Kidney (tissue), 14 donors: ENCODE measurements around the gene NMRK1. TPM values are rescaled to one million over a fixed set of nuclear protein-coding genes. Genes with fewer than 3 reads are reported as not detected.

Experiments
- DNase-seq, 5 donors: peaks; one replicate each; pipeline ENCODE4 v3.0.0-alpha.2; 2013 to 2020
- FAIRE-seq: peaks from 2 replicates; lab custom pipeline; 2012; peaks lifted over from hg19 to GRCh38; lab: Jason Lieb, UNC
- H3K27ac ChIP-seq, 2 donors: one replicate each; pipeline ENCODE4 v1.7.0; 2013; ENCODE audit warnings: low read depth in 2 of 2, low read length in 2 of 2, inconsistent platforms in 1 of 2
- H3K27me3 ChIP-seq: one replicate; pipeline ENCODE4 v1.7.1; 2013; ENCODE audit warnings: low read length, inconsistent platforms; ENCODE audit not compliant: control insufficient read depth, insufficient read depth
- H3K36me3 ChIP-seq, 3 donors: one replicate each; pipeline versions ENCODE4 v1.7.0 to v1.7.1; 2013; ENCODE audit warnings: low read length in 3 of 3, control low read depth in 1 of 3, inconsistent platforms in 1 of 3; ENCODE audit not compliant: insufficient read depth in 3 of 3, control insufficient read depth in 2 of 3
- H3K4me1 ChIP-seq, 3 donors: one replicate each; pipeline versions ENCODE4 v1.7.0 to v1.7.1; 2013; ENCODE audit warnings: low read length in 3 of 3, inconsistent platforms in 1 of 3, low read depth in 1 of 3; ENCODE audit not compliant: control insufficient read depth in 2 of 3, insufficient read depth in 2 of 3
- H3K4me3 ChIP-seq, 3 donors: one replicate each; pipeline versions ENCODE4 v1.7.0 to v1.8.1; 2013; ENCODE audit warnings: low read length in 3 of 3, control low read depth in 1 of 3, inconsistent platforms in 1 of 3
- H3K9ac ChIP-seq, 3 donors: one replicate each; pipeline versions ENCODE4 v1.7.0 to v1.7.1; 2013; ENCODE audit warnings: low read length in 3 of 3, control low read depth in 1 of 3, inconsistent platforms in 1 of 3
- H3K9me3 ChIP-seq, 3 donors: one replicate each; pipeline versions ENCODE4 v1.7.0 to v1.7.1; 2013; ENCODE audit warnings: low read length in 3 of 3, control low read depth in 1 of 3, inconsistent platforms in 1 of 3; ENCODE audit not compliant: control insufficient read depth in 2 of 3, insufficient read depth in 1 of 3
- CTCF ChIP-seq: IDR thresholded peaks from 3 replicates; pipeline ENCODE4 v1.5.1; 2012; ENCODE audit warnings: mild to moderate bottlenecking, moderate library complexity, borderline replicate concordance; ENCODE audit not compliant: insufficient read depth; ENCODE audit errors: extremely low read depth
- intact Hi-C: fragments of 100-400 bp; cut with DNase I; formaldehyde crosslinking; loops from one replicate; pipeline ENCODE4 v1.11.1; 2022
- polyA plus RNA-seq: library from polyadenylated mRNA; stranded (reverse); fragments of 350-450 nt; fragmentation: Illumina TruSeq; extraction: RNeasy Lipid Tissue Mini Kit (QIAGEN cat#74804); gene quantifications from one replicate; pipeline ENCODE4 v1.2.3, GENCODE V29; 2014; ENCODE audit warnings: low read depth, low replicate concordance; ENCODE audit not compliant: insufficient read depth
- total RNA-seq: library from RNA; stranded (reverse); fragmentation: NEBNext Ultra II Directional; extraction: Animal tissue kit (Norgen Biotek cat#: 25700); gene quantifications from one replicate; pipeline ENCODE4 v1.2.1, GENCODE V29; 2021
- donor health status: control.
- donor health status: control.
- donor health status: control.
- donor health status: control.
- donor health status: control.
- donor health status: DM: yes; HTN: yes; CAD: no.
- donor health status: Normal renal cell carcinoma (clear cell type).

NMRK1 gene
- total and polyA plus RNA-seq, 2 donors from 2014 or later: 42.3 to 67.8 TPM

- intact Hi-C loops: no loop called here
- Histone ChIP-seq H3K9me3 (no peaks in the 10 kb centered on the region), H3K9ac (no peak overlapping the region), H3K36me3 (peaks cover 0 to 23% (median 21%) of the 10 kb centered on the region in 3 donors), H3K4me1 (no peaks in the 10 kb centered on the region), H3K4me3 (no peak overlapping the region), H3K27me3 (no peaks in the 10 kb centered on the region), H3K27ac (no peak overlapping the region)
- DNase-seq (no peak), FAIRE-seq (no peak)
- TF ChIP-seq CTCF: no peak
Measured at GRCh38 chr9:75132244-75132643, 44.3 kb upstream of the NMRK1 start.

GRCh38 chr9:75131700-75132099 is 43.7 kb upstream of the NMRK1 start:
- DNase-seq (no peak), FAIRE-seq (no peak)
- no peak overlapping the region for H3K9ac ChIP-seq
- no peaks in the 10 kb centered on the region for H3K9me3 ChIP-seq
- no peaks in the 10 kb centered on the region for H3K4me1 ChIP-seq
- intact Hi-C loops: no loop called here
- H3K36me3 ChIP-seq: peaks cover 0 to 18% (median 17%) of the 10 kb centered on the region in 3 donors
- no peak for TF ChIP-seq CTCF
- H3K27me3 ChIP-seq: no peaks in the 10 kb centered on the region
- H3K4me3 ChIP-seq: no peak overlapping the region
- H3K27ac ChIP-seq: no peak overlapping the region

GRCh38 chr9:75130621-75131230 is 42.8 kb upstream of the NMRK1 start:
- no peak for DNase-seq
- no peaks in the 10 kb centered on the region for H3K27me3 ChIP-seq
- H3K4me3 ChIP-seq: no peak overlapping the region
- H3K36me3 ChIP-seq: peaks cover 0 to 17% (median 13%) of the 10 kb centered on the region in 3 donors
- H3K9ac ChIP-seq: no peak overlapping the region
- H3K27ac ChIP-seq: no peak overlapping the region
- TF ChIP-seq CTCF: no peak
- no peak for FAIRE-seq
- no peaks in the 10 kb centered on the region for H3K4me1 ChIP-seq
- intact Hi-C loops: no loop called here
- H3K9me3 ChIP-seq: no peaks in the 10 kb centered on the region

- no peak for FAIRE-seq
- Histone ChIP-seq H3K9me3 (no peaks in the 10 kb centered on the region), H3K27ac (no peak overlapping the region), H3K4me1 (no peaks in the 10 kb centered on the region), H3K9ac (no peak overlapping the region), H3K36me3 (peaks cover 0 to 17% (median 11%) of the 10 kb centered on the region in 3 donors), H3K4me3 (no peak overlapping the region), H3K27me3 (no peaks in the 10 kb centered on the region)
- intact Hi-C loops: no loop called here
- no peak for TF ChIP-seq CTCF
- DNase-seq: no peak
Measured at GRCh38 chr9:75130172-75130571, 42.2 kb upstream of the NMRK1 start.
